Measurements from ENCODE around the gene PBXIP1.

PBXIP1 gene

GRCh38 chr1:154902938-154903566 is 52.8 kb downstream of the PBXIP1 start:
- TF ChIP-seq FOXP2 (optimal IDR thresholded peaks at IDR 0.05; ENCODE audit: borderline replicate concordance, extremely low read depth, extremely low read length, insufficient read depth) = no peak
- TF ChIP-seq REST (IDR thresholded peaks at IDR 0.05; ENCODE audit: insufficient read depth in 1 of 2, low read depth in 2 of 2, low read length in 2 of 2) = no peak
- TF ChIP-seq TAF1 (IDR thresholded peaks at IDR 0.05; ENCODE audit: borderline replicate concordance, insufficient read depth, low read length) = no peak
- TF ChIP-seq SIN3A (IDR thresholded peaks at IDR 0.05; ENCODE audit: borderline replicate concordance, insufficient read depth, low read length) = no peak

GRCh38 chr1:154901591-154901990 is 54.3 kb downstream of the PBXIP1 start:
- no peak for TF ChIP-seq REST (IDR thresholded peaks at IDR 0.05; ENCODE audit: insufficient read depth in 1 of 2, low read depth in 2 of 2, low read length in 2 of 2)
- no peak for TF ChIP-seq POLR2AphosphoS5 (IDR thresholded peaks at IDR 0.05; ENCODE audit: low read depth, low read length)
- TF ChIP-seq TAF1 (IDR thresholded peaks at IDR 0.05; ENCODE audit: borderline replicate concordance, insufficient read depth, low read length) = no peak
- TF ChIP-seq FOXP2 (optimal IDR thresholded peaks at IDR 0.05; ENCODE audit: borderline replicate concordance, extremely low read depth, extremely low read length, insufficient read depth) = no peak
- no peak for TF ChIP-seq SIN3A (IDR thresholded peaks at IDR 0.05; ENCODE audit: borderline replicate concordance, insufficient read depth, low read length)

GRCh38 chr1:154899041-154899440 is 56.9 kb downstream of the PBXIP1 start:
- TF ChIP-seq SIN3A (IDR thresholded peaks at IDR 0.05; ENCODE audit: borderline replicate concordance, insufficient read depth, low read length) (no peak), TAF1 (IDR thresholded peaks at IDR 0.05; ENCODE audit: borderline replicate concordance, insufficient read depth, low read length) (no peak), REST (IDR thresholded peaks at IDR 0.05; ENCODE audit: insufficient read depth in 1 of 2, low read depth in 2 of 2, low read length in 2 of 2) (no peak), FOXP2 (optimal IDR thresholded peaks at IDR 0.05; ENCODE audit: borderline replicate concordance, extremely low read depth, extremely low read length, insufficient read depth) (no peak), POLR2AphosphoS5 (IDR thresholded peaks at IDR 0.05; ENCODE audit: low read depth, low read length) (no peak)

GRCh38 chr1:154896771-154897286 is 59.1 kb downstream of the PBXIP1 start:
- no peak for TF ChIP-seq TAF1 (IDR thresholded peaks at IDR 0.05; ENCODE audit: borderline replicate concordance, insufficient read depth, low read length)
- no peak for TF ChIP-seq REST (IDR thresholded peaks at IDR 0.05; ENCODE audit: insufficient read depth in 1 of 2, low read depth in 2 of 2, low read length in 2 of 2)

GRCh38 chr1:154895798-154896197 is 60.1 kb downstream of the PBXIP1 start:
- TF ChIP-seq SIN3A (IDR thresholded peaks at IDR 0.05; ENCODE audit: borderline replicate concordance, insufficient read depth, low read length) = no peak
- TF ChIP-seq FOXP2 (optimal IDR thresholded peaks at IDR 0.05; ENCODE audit: borderline replicate concordance, extremely low read depth, extremely low read length, insufficient read depth) = no peak
- no peak for TF ChIP-seq TAF1 (IDR thresholded peaks at IDR 0.05; ENCODE audit: borderline replicate concordance, insufficient read depth, low read length)
- TF ChIP-seq REST (IDR thresholded peaks at IDR 0.05; ENCODE audit: insufficient read depth in 1 of 2, low read depth in 2 of 2, low read length in 2 of 2) = no peak
- no peak for TF ChIP-seq POLR2AphosphoS5 (IDR thresholded peaks at IDR 0.05; ENCODE audit: low read depth, low read length)
